OCI-LY3 (cell line): ENCODE measurements around the gene VSIG4.

Source experiments
- H2AFZ ChIP-seq: fragments of 200-600, 300-600 bp; shearing (Covaris generic); 2 replicates; pipeline ENCODE4 v1.6.0; 2014; ENCODE audit warnings: antibody characterized with exemption, low read depth, low read length
- H3K27ac ChIP-seq: fragments of 200-600, 300-600 bp; sonication (generic); 2 replicates; pipeline ENCODE4 v1.5.1; 2014; ENCODE audit warnings: mild to moderate bottlenecking, low read length, moderate library complexity, mixed read lengths
- H3K27me3 ChIP-seq: fragments of 200-600, 300-600 bp; sonication (generic); 2 replicates; pipeline ENCODE4 v1.6.1; 2014; ENCODE audit warnings: low read depth, low read length, mixed read lengths
- H3K36me3 ChIP-seq: fragments of 200-600, 300-600 bp; sonication (generic); replicated peaks from 2 replicates; pipeline ENCODE3; 2014; ENCODE audit warnings: low read depth, low read length, mixed read lengths
- H3K4me1 ChIP-seq: fragments of 300-600, 200-600 bp; sonication (generic); 2 replicates; pipeline ENCODE4 v1.6.1; 2014; ENCODE audit warnings: low read length, mixed read lengths
- H3K4me2 ChIP-seq: fragments of 200-600, 300-600 bp; sonication (generic); 2 replicates; pipeline ENCODE4 v1.6.1; 2014; ENCODE audit warnings: low read length, mixed read lengths
- H3K4me3 ChIP-seq: fragments of 300-600, 200-600 bp; sonication (generic); 2 replicates; pipeline ENCODE4 v1.5.1; 2014; ENCODE audit warnings: antibody characterized with exemption, mild to moderate bottlenecking, low read length, moderate library complexity
- H3K79me2 ChIP-seq: fragments of 300-600, 200-600 bp; shearing (Covaris generic); 2 replicates; pipeline ENCODE4 v1.6.1; 2014; ENCODE audit warnings: mild to moderate bottlenecking, low read length, mixed read lengths
- H3K9ac ChIP-seq: fragments of 300-600, 200-600 bp; shearing (Covaris generic); 2 replicates; pipeline ENCODE4 v1.6.0; 2014; ENCODE audit warnings: mild to moderate bottlenecking, low read length, moderate library complexity
- H3K9me3 ChIP-seq: fragments of 200-600, 300-600 bp; shearing (Covaris generic); 2 replicates; pipeline ENCODE4 v1.6.1; 2014; ENCODE audit warnings: low read length, mixed read lengths; ENCODE audit not compliant: insufficient read depth
- H4K20me1 ChIP-seq: fragments of 200-600, 300-600 bp; sonication (generic); 2 replicates; pipeline ENCODE4 v1.6.1; 2016; ENCODE audit warnings: low read length, mixed read lengths; ENCODE audit not compliant: insufficient read depth
- CTCF ChIP-seq: fragments of 200-600, 300-600 bp; sonication (generic); IDR thresholded peaks from 2 replicates; pipeline ENCODE4 v1.5.1; 2014; ENCODE audit warnings: antibody characterized with exemption, low read length, low read depth
- EZH2phosphoT487 ChIP-seq: fragments of 200-600 bp; shearing (Covaris generic); IDR thresholded peaks from 2 replicates; pipeline ENCODE4 v1.6.1; 2018; ENCODE audit warnings: antibody characterized with exemption, mixed run types, low read depth

The VSIG4 gene

GRCh38 chrX:66018585-66019309, 21.1 kb downstream of the VSIG4 start:
- Histone ChIP-seq H3K27ac (no peak overlapping the region), H3K4me3 (no peak overlapping the region)

GRCh38 chrX:66017659-66018170, 22.2 kb downstream of the VSIG4 start:
- H3K4me2 ChIP-seq: peak overlapping the region; percentile 58
- H3K79me2 ChIP-seq: no peaks in the 10 kb centered on the region
- H3K4me1 ChIP-seq: peaks cover 88% of the 10 kb centered on the region
- H3K27me3 ChIP-seq: no peaks in the 10 kb centered on the region
- H4K20me1 ChIP-seq: no peaks in the 10 kb centered on the region
- TF ChIP-seq CTCF (no peak), EZH2phosphoT487 (no peak)
- H3K36me3 ChIP-seq: no peaks in the 10 kb centered on the region
- H3K27ac ChIP-seq: peak overlapping the region; percentile 48
- H3K4me3 ChIP-seq: no peak overlapping the region
- no peak overlapping the region for H3K9ac ChIP-seq
- no peak overlapping the region for H2AFZ ChIP-seq
- no peaks in the 10 kb centered on the region for H3K9me3 ChIP-seq

More at GRCh38 chrX:66018585-66019309, 21.1 kb downstream of the VSIG4 start:
- Histone ChIP-seq H3K27me3 (no peaks in the 10 kb centered on the region), H4K20me1 (no peaks in the 10 kb centered on the region), H2AFZ (no peak overlapping the region), H3K79me2 (no peaks in the 10 kb centered on the region), H3K9ac (no peak overlapping the region), H3K9me3 (no peaks in the 10 kb centered on the region), H3K4me2 (no peak overlapping the region), H3K4me1 (peaks cover 82% of the 10 kb centered on the region), H3K36me3 (no peaks in the 10 kb centered on the region)
- TF ChIP-seq CTCF (0 out of 2 replicates have a peak, but pooled peaks have one; percentile 5), EZH2phosphoT487 (no peak)

- no peak overlapping the region for H3K4me3 ChIP-seq
- H3K36me3 ChIP-seq: no peaks in the 10 kb centered on the region
- H3K9me3 ChIP-seq: no peaks in the 10 kb centered on the region
- H3K27ac ChIP-seq: peak overlapping the region; percentile 48
- peaks cover 93% of the 10 kb centered on the region for H3K4me1 ChIP-seq
- no peaks in the 10 kb centered on the region for H3K79me2 ChIP-seq
- H2AFZ ChIP-seq: no peak overlapping the region
- H3K9ac ChIP-seq: no peak overlapping the region
- no peaks in the 10 kb centered on the region for H4K20me1 ChIP-seq
- no peaks in the 10 kb centered on the region for H3K27me3 ChIP-seq
- TF ChIP-seq CTCF: no peak
- TF ChIP-seq EZH2phosphoT487: no peak
- H3K4me2 ChIP-seq: peak overlapping the region; percentile 58
Observed at GRCh38 chrX:66016905-66017658, 22.8 kb downstream of the VSIG4 start.
